Globus pallidus (tissue), 1 donor: Measurements from ENCODE around the gene AGO1.
"Not testable (repeated sequence)": the region's sequence is repeated elsewhere in the genome, so short reads cannot be mapped to it uniquely, and the experiment has no call there.

ENCODE experiments used
- DNase-seq: peaks from one replicate; pipeline ENCODE4 v3.0.0-alpha.2; 2015; ENCODE audit warnings: low spot score

AGO1 gene

DNA sequence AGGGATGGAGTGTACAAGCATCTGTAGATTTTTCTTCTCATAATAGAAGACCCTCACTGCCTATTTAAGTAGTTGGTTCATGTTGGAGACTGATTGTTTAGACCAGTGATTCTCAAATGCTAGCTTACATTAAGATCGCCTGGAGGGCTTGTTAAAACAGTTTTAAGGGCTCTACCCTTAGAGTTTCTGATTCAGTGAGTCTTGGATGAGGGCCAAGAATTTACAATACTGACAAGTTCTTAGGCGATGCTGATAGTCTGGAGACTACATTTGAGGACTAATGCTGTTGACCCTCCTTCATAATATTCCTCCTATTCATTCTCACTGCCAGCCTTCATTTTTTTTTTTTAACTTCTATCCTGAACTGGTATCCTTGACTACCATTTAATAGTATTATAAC, 32.7 kb downstream of the AGO1 start:
- no peak for DNase-seq

DNA sequence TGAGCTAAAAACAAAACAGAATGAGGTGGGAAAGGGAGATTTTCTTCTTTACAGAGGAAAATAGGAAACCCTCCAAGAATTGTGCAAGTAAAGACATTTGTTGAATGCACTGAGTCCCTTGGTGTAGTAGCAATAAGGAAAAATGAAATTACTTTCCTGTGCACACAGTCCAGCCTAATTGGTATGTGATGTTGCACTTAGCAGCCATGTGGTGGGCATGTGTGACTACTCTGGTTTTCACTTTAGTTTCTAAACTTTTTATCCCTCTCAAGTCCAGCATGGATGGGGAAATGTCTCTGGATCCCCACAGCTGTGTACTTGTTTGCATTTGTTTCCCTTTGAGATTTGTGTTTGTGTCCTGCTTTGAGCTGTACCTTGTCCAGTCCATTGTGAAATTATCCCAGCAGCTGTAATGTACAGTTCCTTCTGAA, 40.8 kb downstream of the AGO1 start:
- DNase-seq = no peak

DNA sequence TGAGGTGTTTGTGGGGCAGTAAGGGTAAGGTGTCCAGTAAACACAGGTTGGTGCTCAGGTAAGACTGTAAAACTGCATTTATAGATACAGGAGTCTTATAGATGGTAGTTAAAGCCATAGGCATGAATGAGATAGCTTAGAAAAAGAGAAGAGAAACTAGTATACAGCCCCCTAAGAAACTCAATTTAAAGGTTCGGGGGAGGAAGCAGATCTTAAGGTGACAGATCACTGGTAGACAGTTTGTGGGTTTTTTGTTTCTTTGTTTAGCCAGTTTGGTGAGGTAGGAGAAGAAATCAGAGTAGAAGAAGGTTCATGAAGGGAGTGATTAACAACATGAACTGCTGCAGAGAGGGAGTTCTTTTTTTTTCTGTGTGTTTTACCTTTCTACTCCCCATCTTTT, 41.8 kb downstream of the AGO1 start:
- DNase-seq = no peak

DNA sequence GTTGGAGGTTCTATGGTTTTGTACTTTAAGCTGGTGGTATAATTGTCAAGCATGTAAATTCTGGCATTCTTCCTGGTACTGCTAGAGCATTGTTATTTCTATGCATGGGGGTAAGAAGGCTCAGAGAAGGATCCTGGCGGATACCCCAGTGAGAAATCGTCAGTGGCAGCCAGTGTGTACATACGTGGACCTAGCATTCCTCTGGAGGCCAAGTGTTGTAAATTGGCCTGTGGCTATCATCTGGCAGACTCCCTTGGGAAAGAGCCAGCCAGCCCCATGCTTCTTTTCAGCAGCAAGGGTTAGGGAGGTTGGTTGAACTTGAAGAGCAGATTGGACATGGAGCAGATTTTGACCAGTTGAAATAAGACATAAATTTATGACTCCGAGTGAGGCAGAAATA, 42.7 kb downstream of the AGO1 start:
- DNase-seq = no peak

DNA sequence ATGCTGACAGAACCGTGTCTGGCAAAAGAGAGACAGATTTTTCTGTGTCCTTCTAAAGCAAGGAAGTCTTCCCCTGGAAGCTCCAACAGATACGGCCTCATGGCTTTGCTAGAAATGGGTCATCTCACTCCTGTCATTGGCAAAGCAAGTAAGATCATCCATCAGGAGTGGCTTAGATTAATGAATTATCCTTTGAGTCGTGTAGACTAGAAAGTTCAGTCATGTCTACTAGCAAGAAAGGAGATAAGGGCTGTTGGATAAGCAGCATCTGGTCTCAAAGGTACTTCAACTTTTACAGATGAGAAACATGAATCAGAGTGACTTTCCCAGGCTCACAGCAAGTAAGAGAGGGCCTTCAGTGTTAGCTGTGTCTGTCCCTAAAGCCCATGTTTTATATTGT, 44.5 kb downstream of the AGO1 start:
- no peak for DNase-seq

DNA sequence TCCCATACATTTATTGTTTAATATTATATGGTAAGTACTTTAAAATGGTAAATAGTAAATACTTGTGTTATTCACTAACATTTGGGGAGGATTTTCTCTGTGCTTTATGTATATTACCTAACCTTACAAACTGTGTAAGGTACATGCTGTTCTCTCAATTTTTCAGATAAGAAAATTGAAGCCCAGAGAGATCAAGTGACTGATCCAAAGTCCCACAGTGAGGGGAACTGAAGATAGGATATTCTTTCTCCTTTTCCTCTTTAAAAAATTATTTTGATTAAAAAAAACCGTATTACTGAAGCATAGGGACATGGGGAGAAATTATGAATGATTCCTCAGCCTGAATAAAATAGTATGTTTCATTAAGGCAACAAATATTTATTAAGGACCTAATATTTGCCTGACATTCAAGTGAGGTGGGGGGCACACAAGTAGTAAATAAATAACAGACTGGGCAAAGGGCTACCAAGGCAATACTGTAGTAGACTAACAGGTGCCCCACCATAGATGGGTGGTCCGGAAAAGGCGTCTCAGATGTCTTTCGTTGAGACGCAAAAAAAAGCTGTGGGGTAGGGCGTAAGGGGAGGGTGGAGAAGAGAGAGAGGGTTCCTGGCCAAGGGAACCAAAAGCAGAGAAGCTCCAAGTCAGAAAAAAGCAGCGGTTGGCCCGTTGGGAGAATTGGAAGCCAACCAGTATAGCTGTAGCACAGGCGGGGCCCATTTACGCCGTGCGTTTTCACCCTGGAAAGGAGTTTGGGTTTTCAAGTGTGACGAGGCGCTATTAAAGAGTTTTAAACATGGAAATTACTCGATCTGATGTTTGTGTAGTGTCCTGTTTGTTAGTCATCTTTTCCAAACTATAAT, 47.0 kb downstream of the AGO1 start:
- no peak for DNase-seq

DNA sequence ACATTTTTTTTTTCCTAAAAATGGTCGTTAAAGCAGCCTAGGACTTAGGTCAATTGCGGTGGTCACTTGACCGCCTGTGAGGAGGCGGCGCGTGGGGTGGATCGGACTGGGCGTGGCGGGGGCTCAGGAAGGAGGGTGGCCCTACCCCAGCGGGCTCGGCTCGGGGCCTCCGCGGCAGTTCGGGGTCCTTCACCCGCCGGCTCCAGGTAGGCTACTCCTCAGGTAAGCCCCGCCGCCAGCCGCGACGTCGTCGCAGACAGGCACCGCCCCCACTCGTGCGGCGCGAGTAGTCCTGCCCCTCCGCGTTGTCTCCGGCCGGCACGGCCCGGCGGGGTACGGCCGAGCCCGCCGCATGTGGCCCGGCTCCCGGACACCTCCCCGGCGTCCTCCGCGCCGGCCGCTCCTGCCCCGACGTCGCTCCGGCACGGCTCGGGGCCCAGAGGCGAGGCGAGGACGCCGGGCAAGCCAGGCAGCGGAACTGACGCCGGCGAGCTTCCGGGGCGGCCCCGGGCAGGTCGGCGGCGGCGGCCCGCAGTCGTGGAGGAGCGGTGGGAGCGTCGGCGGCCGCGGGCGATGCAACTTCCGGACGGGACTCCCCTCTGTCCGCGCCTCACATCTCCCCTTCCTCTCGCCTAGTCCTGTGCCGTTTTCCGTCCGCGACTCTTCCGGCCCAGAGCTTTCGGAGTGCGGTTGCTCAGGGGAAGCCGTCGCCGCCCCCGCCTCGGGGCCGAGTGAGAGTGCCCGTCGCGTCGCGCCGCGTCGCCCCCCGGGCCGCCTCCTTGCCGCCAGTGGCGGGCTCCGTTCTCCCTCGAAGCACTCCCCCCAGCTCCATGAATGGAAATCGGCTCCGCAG, 47.8 kb downstream of the AGO1 start, which contains the start of gene AGO3:
TSS of gene AGO3 (plus strand) at position 513 of the 853 bp plus-strand sequence. CDS start at position 835, 322 bp downstream.
- DNase-seq = peak; percentile 79

DNA sequence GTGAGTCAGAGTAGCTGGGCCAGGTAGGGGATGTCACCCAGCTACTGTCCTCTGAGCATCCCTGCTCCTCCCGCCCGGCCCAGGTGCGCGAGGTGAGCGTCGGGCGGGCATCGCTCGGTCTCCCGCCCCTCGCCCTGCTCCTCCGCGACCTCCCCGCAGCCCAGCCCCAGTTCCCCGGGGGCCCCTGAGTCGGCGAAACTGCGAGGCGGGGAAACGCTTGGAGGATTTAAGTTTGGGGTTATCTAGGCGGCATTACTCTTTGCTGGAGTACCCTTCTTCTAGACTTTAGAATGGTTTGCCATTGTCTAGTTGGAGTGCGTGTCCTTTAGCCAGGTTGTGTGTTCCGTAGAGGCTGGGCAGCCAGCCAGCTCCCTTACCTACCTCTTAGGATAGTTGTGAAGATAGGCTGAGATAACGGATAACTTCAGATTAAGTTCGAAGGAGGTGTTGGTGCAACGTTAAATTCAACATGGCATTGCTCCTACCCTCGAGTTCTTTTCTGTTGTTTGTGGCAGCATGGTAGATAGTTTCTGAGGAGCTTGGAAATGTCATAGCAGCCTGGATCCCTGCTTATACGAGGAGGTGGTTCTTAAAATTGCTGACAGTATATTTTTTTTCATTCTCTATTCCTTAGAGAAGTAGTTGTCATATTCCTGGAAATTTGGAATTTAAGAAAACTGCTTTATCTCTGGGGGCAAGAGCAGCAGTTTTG, 48.6 kb downstream of the AGO1 start:
- peak; percentile 26 for DNase-seq

DNA sequence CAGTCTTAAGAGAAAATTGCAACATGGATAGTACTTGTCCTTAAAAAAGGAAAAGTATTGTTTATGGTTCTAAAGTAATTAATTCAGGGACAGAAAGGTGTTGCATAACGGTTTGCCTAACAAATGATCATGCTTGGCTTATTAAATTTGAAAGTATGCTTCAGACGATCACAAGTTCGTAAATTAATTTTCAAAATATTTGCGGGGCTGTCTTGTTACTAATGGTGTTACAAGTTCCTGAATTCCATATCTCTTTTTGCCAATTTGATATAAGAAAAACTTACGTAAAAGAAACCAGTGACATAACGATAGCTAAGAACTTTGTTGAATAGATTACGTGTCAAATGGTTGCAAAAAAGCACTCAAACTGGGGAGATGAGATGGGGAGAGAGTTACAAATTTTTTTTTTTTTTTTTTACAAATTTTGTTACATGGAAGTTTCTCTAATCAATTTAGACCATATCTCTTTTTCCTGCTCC, 49.2 kb downstream of the AGO1 start:
- DNase-seq = no peak

DNA sequence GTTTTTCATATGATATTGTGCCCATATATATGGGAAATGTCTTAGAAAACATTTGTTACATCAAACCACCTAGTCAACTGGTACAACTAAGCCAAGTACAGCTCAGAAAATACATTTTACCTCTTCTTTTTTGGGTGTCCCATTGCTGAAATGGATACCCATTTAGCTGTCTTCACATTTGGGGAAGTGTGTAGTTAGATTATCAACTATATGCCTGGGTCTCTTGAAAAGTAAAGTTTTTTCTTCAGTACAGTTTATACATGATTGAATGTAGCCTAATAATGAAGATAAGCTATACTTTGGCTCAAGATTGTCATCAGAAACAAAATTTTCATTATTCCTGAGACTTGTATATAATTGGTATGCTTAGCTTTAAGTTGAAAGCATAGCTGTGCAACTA, 49.9 kb downstream of the AGO1 start:
- DNase-seq = no peak

DNA sequence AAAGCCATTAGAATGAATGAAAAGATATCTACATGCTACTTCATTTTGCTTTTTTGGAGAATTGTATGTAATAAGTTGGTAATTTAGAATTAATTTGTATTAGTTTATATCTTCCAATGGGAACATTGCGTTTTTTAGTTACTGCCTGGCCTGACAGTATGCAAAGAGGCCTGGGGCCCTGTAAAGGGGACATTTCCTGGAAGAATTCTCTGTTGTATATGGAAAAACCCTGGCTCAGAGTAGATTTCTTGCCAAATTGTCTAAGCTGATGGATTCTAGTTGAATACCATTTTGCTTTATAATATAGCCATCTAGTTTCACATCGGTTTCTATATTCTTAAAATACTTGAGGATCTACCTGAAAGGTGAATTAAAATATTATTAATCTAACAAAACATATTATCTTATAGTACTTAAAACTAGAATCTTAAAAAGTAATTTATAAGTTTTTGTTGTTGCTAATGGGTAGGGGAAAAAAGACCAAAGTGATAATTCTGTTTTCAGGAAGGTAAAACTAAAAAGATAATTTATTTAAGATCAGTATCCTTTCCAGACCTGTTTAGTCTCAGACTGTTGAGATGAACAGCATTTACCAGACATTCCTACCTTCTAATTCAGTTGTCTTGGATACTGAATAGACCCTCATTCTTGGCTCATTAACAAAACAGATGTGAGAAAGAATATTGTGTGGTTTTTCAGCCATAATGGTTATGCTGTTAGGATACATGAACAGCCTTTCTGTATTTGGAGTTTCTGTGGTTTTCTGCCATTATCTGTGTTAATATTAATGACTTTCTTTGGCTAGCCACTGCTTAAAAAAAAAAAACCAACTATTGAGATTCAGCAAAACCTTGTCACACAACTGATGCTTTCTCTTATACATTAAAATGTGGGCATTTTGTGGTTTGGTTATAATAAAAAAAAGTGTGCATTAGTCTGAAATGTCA, 52.7 kb downstream of the AGO1 start:
- DNase-seq = peak; percentile 27

DNA sequence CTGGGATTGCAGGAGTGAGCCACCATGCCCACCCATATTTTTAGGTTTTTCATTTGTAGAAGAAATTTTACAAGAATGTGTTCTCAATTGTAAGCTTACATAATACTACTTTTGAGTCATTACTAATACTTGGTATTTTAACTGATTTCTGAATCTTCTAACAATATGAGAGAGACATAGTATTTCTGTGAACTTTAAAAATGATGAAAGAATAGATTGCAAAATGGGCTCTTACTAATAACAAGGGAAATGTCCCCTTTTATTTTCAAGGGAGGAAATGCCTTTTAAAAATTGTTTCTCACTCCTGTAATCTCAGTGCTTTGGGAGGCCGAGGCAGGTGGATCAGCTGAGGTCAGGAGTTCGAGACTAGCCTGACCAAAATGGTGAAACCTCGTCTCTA, 53.8 kb downstream of the AGO1 start:
- DNase-seq = no peak

DNA sequence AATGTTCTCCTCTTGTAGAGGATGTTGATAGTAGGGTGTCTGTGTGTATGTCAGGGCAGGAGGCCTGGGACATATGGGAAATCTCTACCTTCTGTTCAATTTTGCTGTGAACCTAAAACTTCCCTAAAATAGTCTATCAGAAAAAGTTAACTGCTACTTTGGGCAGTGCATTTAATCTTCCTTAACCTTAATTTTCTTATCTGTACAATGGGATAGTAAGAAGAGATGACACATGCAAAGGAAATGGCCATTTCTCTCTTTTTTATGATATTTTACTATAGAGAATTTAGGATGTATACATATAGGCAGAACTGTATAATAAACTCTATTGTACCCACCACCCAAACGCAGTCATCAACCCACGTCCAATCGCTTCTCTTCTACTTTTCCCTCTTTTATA, 56.5 kb downstream of the AGO1 start:
- DNase-seq = no peak

DNA sequence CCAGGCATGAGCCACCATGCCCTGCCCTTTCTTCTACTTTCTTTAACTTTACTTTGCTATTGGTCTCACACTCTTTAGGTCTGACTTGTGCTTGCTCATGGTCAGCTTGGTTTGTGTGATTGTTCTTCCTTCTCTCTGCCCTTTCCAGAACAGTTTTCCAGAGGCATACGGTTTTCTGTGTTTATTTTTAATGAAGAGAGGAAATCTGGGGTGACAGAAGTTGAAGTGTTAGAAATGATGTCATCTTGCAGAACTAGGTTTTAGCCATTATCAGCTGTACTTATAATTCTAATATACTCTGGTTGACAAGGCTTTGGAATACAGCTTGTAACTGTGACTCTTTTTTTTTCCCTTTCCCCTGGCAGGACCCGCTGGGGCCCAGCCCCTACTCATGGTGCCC, 62.3 kb downstream of the AGO1 start:
- no peak for DNase-seq

DNA sequence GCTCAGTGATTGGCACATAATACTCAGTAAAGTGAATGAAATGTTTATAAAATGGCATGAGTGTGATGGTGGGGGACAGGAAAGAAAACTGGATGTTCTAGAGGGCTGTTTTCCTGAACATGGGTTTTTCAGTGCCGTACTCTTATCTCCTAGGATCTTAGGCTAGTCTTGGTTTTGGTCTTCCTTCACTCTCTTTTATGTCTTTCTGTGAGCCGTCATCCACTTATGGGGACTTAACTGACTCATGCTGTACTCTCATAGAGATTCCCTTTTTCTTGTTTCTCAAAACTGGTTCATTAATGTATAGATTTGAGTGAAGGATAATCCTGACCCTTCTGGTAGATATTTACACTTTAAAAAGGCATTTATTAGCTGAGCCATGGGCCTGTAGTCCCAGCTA, 64.5 kb downstream of the AGO1 start:
- no peak for DNase-seq

DNA sequence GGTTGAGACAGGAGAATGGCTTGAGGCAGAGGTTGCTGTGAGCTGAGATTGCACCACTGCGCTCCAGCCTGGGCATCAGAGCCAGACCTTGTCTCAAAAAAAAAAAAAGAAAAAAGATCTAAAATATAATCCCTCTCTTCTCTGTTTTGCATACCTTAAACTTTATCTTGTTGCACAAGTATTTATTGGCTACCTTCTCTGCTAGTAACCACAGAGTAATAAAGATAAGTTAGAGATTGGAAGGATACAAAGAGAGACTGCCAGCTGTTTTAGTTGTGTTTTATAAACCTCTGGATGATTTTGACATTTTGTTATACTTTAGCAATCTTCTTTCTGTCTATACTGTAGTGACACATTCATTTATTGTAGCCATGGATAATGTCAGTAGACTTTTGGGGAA, 75.5 kb downstream of the AGO1 start:
- no peak for DNase-seq

DNA sequence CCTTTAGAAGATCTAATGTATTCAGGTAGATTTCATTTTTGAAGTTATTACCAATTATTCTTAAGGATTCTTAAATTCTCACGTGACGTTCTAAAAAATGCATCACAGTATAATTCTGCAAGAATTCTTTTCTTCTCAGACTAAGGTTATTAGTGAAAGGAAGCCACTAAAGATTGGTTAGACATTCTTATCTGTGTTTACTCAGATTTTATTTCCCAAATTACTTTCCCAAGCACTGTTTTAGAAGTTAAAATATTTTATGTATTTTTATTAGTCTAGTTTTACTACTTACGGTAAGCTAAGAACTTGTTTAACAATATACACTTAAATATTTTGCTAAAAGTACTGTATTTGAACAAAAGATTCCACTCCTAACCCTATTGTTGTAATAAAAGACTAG, 76.3 kb downstream of the AGO1 start:
- no peak for DNase-seq

DNA sequence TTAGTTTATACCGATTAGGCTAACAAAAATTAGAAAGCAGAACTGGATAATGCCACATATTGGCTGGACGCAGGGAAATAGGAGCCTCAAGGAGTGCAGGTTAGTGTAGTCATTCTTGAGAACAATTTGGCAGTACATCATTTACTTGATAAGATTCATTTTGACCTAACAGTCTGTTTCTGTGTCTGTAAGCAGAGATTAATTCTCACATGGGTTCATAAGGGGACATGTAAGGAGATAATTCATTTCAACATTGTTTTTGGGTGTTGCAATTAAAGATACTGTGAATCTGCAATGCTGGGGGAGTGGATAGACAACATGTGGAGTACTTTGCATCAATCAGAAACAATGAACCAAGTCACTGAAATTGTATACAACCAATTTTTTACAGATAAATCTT, 79.9 kb downstream of the AGO1 start:
- no peak for DNase-seq

DNA sequence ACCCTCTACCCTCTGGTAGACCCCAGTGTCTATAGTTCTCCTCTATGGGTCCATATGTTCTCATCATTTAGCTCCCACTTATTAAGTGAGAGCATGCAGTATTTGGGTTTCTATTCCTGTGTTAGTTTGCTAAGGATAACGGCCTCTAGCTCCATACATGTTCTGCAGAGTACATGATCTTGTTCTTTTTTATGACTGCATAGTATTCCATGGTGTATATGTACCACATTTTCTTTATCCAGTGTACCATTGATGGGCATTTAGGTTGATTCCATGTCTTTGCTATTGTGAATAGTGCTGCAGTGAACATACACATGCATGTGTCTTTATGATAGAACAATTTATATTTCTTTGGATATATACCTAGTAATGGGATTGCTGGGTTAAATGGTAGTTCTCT, 81.3 kb downstream of the AGO1 start:
- not testable (repeated sequence) for DNase-seq

DNA sequence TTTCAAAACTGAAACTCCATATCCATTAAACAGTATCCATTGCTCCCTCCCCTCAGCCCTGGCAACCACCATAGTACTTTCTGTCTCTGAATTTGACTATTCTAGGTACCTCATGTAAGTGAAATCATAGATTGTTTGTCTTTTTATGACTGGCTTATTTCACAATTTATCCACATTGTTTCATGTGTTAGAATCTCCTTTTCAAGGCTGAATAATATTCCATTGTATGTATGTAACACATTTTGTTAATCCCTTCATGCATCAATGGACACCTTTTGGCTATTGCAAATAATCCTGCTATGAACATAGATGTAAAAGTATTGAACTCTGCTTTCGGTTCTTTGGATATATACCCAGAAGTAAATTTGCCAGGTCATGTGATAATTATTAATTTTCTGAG, 85.4 kb downstream of the AGO1 start:
- no peak for DNase-seq

DNA sequence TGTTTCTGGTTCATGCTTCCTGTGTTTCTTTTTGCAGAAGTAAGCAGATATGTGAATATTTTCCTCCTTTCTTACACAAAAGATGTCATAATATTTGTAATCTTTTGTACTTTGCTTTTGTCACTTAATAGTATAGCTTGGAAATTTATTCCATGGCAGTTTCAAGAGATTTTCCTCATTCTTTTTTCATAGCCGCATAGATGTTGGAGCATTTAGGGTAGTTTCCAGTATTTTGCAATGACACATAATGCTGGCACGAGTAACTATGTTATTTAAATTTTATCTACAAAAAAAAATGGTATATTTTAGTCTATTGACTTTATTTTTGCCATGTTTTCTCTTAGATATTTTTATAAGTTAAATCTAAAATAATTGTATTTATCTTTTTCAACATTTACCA, 88.6 kb downstream of the AGO1 start:
- no peak for DNase-seq
